Adipocyte (in vitro differentiated cells): ENCODE measurements around the gene AADAT.

Source experiments
- DNase-seq: peaks from one replicate; pipeline ENCODE4 v3.0.0-alpha.2; 2015; ENCODE audit warnings: low read depth
- H3K27me3 ChIP-seq: replicated peaks from 2 replicates; pipeline ENCODE4 v1.7.0; 2013; ENCODE audit warnings: mild to moderate bottlenecking, low read length, moderate library complexity; ENCODE audit not compliant: control insufficient read depth, insufficient read depth
- H3K36me3 ChIP-seq: 2 replicates; pipeline ENCODE4 v1.7.0; 2013; ENCODE audit warnings: low read length, mild to moderate bottlenecking, moderate library complexity; ENCODE audit not compliant: control insufficient read depth, insufficient read depth, severe bottlenecking
- H3K4me1 ChIP-seq: 2 replicates; pipeline ENCODE4 v1.7.0; 2013; ENCODE audit warnings: mild to moderate bottlenecking, low read length, moderate library complexity; ENCODE audit not compliant: control insufficient read depth, insufficient read depth
- H3K4me3 ChIP-seq: 2 replicates; pipeline ENCODE4 v1.7.0; 2013; ENCODE audit warnings: mild to moderate bottlenecking, low read length, moderate library complexity
- H3K9ac ChIP-seq: 2 replicates; pipeline ENCODE4 v1.7.0; 2013; ENCODE audit warnings: mild to moderate bottlenecking, low read length, moderate library complexity
- H3K9me3 ChIP-seq: 2 replicates; pipeline ENCODE4 v1.7.0; 2013; ENCODE audit warnings: mild to moderate bottlenecking, low read length, moderate library complexity; ENCODE audit not compliant: control insufficient read depth

AADAT gene

GRCh38 chr4:170089274-170089667 lies 485 bp downstream of the AADAT start:
- H3K9ac ChIP-seq = peak overlapping the region; percentile 72
- H3K4me1 ChIP-seq = peaks cover 17% of the 10 kb centered on the region
- H3K27me3 ChIP-seq = no peaks in the 10 kb centered on the region
- DNase-seq = peak; percentile 69
- H3K36me3 ChIP-seq = peaks cover 5% of the 10 kb centered on the region
- peak overlapping the region; percentile 87 for H3K4me3 ChIP-seq
- no peaks in the 10 kb centered on the region for H3K9me3 ChIP-seq

DNA sequence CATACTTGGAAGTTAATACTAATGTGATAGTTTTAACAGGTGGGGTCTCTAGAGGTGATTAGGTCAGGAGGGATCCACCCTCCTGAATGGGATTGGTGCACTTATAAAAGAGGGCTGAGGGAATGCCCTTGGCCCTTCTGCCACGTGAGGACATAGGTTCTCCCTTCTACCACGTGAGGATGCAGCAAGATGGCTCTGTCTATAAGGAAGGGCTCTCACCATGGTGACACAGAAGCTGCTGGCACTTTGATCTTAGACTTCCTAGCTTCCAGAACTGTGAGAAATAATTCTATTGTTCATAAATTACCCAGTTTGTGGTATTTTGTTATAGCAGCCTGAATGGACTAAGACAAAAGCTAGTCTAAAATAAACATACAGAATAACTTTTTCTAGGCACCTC lies 1.0 kb downstream of the AADAT start:
- Histone ChIP-seq H3K4me1 (peaks cover 17% of the 10 kb centered on the region), H3K36me3 (peaks cover 5% of the 10 kb centered on the region), H3K9me3 (no peaks in the 10 kb centered on the region), H3K27me3 (no peaks in the 10 kb centered on the region), H3K4me3 (peak overlapping the region; percentile 87), H3K9ac (peak overlapping the region; percentile 72)
- DNase-seq = no peak

GRCh38 chr4:170087163-170087700 lies 2.5 kb downstream of the AADAT start:
- H3K9me3 ChIP-seq = no peaks in the 10 kb centered on the region
- H3K4me1 ChIP-seq = peaks cover 17% of the 10 kb centered on the region
- H3K9ac ChIP-seq = no peak overlapping the region
- no peak overlapping the region for H3K4me3 ChIP-seq
- DNase-seq = peak; percentile 56
- H3K27me3 ChIP-seq = no peaks in the 10 kb centered on the region
- peaks cover 5% of the 10 kb centered on the region for H3K36me3 ChIP-seq

GRCh38 chr4:170083541-170083940 lies 6.2 kb downstream of the AADAT start:
- peaks cover 14% of the 10 kb centered on the region for H3K36me3 ChIP-seq
- H3K9ac ChIP-seq = no peak overlapping the region
- no peaks in the 10 kb centered on the region for H3K27me3 ChIP-seq
- H3K4me1 ChIP-seq = peaks cover 5% of the 10 kb centered on the region
- no peak for DNase-seq
- no peak overlapping the region for H3K4me3 ChIP-seq
- no peaks in the 10 kb centered on the region for H3K9me3 ChIP-seq

DNA sequence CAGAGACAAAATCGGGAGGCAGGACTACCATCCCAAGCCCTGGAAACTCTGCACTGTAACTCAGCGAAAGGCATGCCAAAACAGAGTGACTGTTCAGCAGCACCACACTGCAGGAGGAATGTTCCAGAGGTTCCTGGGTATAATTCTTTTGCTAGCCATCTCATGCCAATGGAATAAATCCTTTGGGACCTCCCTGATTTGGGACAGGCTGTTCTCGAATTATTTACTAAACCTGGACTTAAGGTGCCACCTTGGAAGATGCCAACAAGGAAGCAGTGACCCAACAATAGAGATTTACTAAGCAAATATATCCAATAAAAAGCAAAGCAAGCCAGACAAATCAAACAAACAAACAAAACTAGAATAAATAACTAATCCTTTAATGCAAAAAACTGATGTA lies 9.3 kb downstream of the AADAT start:
- H3K4me3 ChIP-seq = no peak overlapping the region
- no peaks in the 10 kb centered on the region for H3K27me3 ChIP-seq
- H3K9me3 ChIP-seq = no peaks in the 10 kb centered on the region
- no peaks in the 10 kb centered on the region for H3K4me1 ChIP-seq
- no peak for DNase-seq
- H3K9ac ChIP-seq = no peak overlapping the region
- peaks cover 37% of the 10 kb centered on the region for H3K36me3 ChIP-seq

GRCh38 chr4:170079981-170080380 lies 9.8 kb downstream of the AADAT start:
- no peaks in the 10 kb centered on the region for H3K27me3 ChIP-seq
- H3K4me3 ChIP-seq = no peak overlapping the region
- no peak for DNase-seq
- H3K9me3 ChIP-seq = no peaks in the 10 kb centered on the region
- no peak overlapping the region for H3K9ac ChIP-seq
- peaks cover 38% of the 10 kb centered on the region for H3K36me3 ChIP-seq
- no peaks in the 10 kb centered on the region for H3K4me1 ChIP-seq

- H3K9me3 ChIP-seq = no peaks in the 10 kb centered on the region
- DNase-seq = no peak
- H3K4me1 ChIP-seq = no peaks in the 10 kb centered on the region
- H3K27me3 ChIP-seq = no peaks in the 10 kb centered on the region
- H3K9ac ChIP-seq = no peak overlapping the region
- H3K4me3 ChIP-seq = no peak overlapping the region
- H3K36me3 ChIP-seq = peaks cover 42% of the 10 kb centered on the region
These were observed 18.6 kb downstream of the AADAT start for GRCh38 chr4:170071196-170071595.

DNA sequence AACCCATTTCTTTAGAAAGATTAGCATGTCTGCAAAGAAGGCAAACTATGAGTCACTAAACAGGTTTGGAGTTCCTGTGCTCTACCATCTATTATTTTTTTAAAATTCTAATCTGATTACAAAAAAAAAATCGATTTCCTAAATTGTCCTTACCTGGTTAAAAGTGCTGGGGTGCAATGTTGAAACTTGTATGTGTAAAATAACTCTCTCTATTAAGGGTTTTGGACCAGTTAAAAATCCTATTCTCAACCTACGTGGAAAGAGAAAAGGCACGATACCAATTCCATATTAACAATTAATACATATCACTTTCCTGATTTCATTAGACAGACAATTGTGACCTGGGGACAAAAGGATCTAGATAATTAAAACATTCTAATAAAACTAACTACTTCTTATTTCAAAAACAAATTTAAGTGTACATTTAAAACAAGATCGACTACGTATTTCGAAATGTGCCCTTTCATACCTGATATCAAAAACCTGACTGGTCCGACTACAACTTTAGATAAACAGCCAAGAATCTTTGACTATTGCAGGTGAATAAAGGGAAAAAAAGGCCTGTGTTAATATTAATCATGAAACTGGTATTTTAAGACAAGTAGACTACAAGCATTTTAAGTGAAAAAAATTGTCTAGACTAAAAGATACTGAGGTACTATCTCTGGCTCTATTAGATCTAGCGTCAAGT lies 21.2 kb downstream of the AADAT start:
- no peak for DNase-seq
- H3K9ac ChIP-seq = no peak overlapping the region
- H3K9me3 ChIP-seq = no peaks in the 10 kb centered on the region
- H3K36me3 ChIP-seq = peaks cover 25% of the 10 kb centered on the region
- H3K4me3 ChIP-seq = no peak overlapping the region
- H3K27me3 ChIP-seq = no peaks in the 10 kb centered on the region
- no peaks in the 10 kb centered on the region for H3K4me1 ChIP-seq

DNA sequence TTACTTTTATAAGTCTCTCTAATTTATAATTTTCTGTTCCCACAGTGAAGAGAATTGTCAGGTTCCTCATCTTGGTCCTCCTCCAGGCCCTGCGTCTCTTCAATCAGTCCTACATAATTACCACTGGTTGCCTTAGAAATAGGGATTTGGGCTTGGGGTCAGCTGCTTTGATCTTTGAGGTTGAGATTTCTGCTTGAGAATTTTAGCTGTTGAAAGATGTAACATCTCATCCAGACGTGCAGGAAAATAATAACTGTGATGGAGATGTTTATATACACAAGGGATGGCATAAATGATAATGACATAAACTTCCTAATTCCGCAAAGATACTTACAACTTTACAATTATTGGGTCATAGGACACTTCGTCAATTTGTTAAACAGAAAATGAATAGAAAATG lies 30.3 kb downstream of the AADAT start:
- no peaks in the 10 kb centered on the region for H3K4me1 ChIP-seq
- no peak for DNase-seq
- no peaks in the 10 kb centered on the region for H3K27me3 ChIP-seq
- peaks cover 14% of the 10 kb centered on the region for H3K36me3 ChIP-seq
- no peak overlapping the region for H3K4me3 ChIP-seq
- no peaks in the 10 kb centered on the region for H3K9me3 ChIP-seq
- no peak overlapping the region for H3K9ac ChIP-seq

DNA sequence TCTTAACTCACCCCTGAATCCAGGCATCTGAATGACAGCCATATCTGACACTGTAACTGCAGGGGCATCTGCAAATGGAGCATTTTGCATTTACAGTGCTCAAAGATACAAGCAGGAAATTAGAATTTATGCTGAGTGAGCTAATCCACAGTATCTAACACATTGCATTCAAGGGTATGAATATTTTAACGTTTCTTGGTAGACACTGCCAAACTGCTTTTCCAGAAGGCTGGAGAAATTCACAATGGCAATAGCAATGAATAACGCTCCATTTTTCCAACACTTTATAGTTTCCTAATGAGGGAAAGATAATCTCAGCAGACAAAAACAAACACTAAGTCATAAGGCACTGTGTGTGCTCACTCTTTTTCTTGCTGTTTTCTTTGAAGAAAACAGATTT lies 30.9 kb downstream of the AADAT start:
- H3K36me3 ChIP-seq = peaks cover 14% of the 10 kb centered on the region
- H3K9ac ChIP-seq = no peak overlapping the region
- no peaks in the 10 kb centered on the region for H3K9me3 ChIP-seq
- no peaks in the 10 kb centered on the region for H3K27me3 ChIP-seq
- no peak for DNase-seq
- no peaks in the 10 kb centered on the region for H3K4me1 ChIP-seq
- no peak overlapping the region for H3K4me3 ChIP-seq

DNA sequence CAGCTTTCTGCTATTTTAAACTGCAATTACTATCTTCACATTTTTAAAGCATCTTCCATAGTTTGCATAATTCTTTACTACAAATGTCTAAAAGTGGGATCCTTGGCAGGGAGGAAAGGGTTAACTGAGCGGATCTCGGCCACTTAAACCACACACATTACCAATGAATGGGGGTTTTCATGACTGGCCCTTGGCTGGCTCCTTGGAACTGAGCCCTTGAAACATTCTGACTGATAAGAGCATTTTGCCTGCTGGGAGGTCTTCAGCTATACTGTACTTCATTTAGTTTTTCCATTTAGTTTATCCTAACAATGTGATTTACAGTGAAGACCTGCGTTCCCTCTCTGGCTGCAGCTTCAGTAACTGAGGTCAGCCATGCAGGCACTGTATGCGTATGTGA lies 31.9 kb downstream of the AADAT start:
- peaks cover 13% of the 10 kb centered on the region for H3K36me3 ChIP-seq
- no peaks in the 10 kb centered on the region for H3K4me1 ChIP-seq
- H3K9me3 ChIP-seq = no peaks in the 10 kb centered on the region
- no peaks in the 10 kb centered on the region for H3K27me3 ChIP-seq
- DNase-seq = no peak
- H3K9ac ChIP-seq = no peak overlapping the region
- no peak overlapping the region for H3K4me3 ChIP-seq

GRCh38 chr4:170052919-170053318 lies 36.8 kb downstream of the AADAT start:
- no peak for DNase-seq
- Histone ChIP-seq H3K4me1 (no peaks in the 10 kb centered on the region), H3K9me3 (no peaks in the 10 kb centered on the region), H3K27me3 (peaks cover 9% of the 10 kb centered on the region), H3K9ac (no peak overlapping the region), H3K4me3 (no peak overlapping the region), H3K36me3 (no peaks in the 10 kb centered on the region)
